ENCODE data around the gene SHISAL1.

SHISAL1 gene

GRCh38 chr22:44204739-44205515, 107.8 kb downstream of the SHISAL1 start:
- no peak overlapping the region for H3K4me3 ChIP-seq (replicated peaks; ENCODE audit: low read depth, low read length)
- no peak for DNase-seq (ENCODE audit: low read depth)
- TF ChIP-seq, protein P1, sequence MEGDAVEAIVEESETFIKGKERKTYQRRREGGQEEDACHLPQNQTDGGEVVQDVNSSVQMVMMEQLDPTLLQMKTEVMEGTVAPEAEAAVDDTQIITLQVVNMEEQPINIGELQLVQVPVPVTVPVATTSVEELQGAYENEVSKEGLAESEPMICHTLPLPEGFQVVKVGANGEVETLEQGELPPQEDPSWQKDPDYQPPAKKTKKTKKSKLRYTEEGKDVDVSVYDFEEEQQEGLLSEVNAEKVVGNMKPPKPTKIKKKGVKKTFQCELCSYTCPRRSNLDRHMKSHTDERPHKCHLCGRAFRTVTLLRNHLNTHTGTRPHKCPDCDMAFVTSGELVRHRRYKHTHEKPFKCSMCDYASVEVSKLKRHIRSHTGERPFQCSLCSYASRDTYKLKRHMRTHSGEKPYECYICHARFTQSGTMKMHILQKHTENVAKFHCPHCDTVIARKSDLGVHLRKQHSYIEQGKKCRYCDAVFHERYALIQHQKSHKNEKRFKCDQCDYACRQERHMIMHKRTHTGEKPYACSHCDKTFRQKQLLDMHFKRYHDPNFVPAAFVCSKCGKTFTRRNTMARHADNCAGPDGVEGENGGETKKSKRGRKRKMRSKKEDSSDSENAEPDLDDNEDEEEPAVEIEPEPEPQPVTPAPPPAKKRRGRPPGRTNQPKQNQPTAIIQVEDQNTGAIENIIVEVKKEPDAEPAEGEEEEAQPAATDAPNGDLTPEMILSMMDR (IDR thresholded peaks at IDR 0.05; ENCODE audit: low read length, missing control alignments) = no peak

DNA sequence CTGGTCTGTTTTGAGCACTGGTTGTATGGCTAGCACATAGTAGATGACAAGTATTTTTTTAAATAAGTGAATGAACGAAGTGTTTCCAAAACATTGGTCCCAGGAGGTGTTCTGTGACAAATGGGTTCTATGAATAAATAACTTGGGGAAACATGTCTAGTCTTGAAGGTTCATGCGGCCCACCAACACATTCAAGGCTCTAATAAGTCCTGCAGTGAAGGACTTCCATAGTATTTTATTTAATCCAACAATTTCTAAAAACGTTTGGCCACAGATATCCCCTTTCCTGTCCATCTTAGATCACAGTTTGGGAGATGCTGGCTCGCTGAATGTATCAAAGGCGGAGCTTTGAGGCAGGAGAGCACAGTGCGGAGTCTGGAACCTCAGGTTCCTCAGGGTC, 109.5 kb downstream of the SHISAL1 start:
- DNase-seq (ENCODE audit: low read depth) = no peak
- H3K4me3 ChIP-seq (replicated peaks; ENCODE audit: low read depth, low read length) = no peak overlapping the region
- TF ChIP-seq, protein P1 (IDR thresholded peaks at IDR 0.05; ENCODE audit: low read length, missing control alignments) = no peak

- no peak overlapping the region for H3K4me3 ChIP-seq (replicated peaks; ENCODE audit: low read depth, low read length)
- peak; percentile 61 for DNase-seq (ENCODE audit: low read depth)
- TF ChIP-seq, protein P1 (IDR thresholded peaks at IDR 0.05; ENCODE audit: low read length, missing control alignments) = no peak
Observed at GRCh38 chr22:44202261-44202789, 110.4 kb downstream of the SHISAL1 start.

- no peak for DNase-seq (ENCODE audit: low read depth)
- TF ChIP-seq, protein P1 (IDR thresholded peaks at IDR 0.05; ENCODE audit: low read length, missing control alignments) = no peak
- no peak overlapping the region for H3K4me3 ChIP-seq (replicated peaks; ENCODE audit: low read depth, low read length)
Observed at GRCh38 chr22:44201665-44202064, 111.1 kb downstream of the SHISAL1 start.

GRCh38 chr22:44200855-44201550, 111.7 kb downstream of the SHISAL1 start:
- no peak for DNase-seq (ENCODE audit: low read depth)
- no peak overlapping the region for H3K4me3 ChIP-seq (replicated peaks; ENCODE audit: low read depth, low read length)
- TF ChIP-seq, protein P1 (IDR thresholded peaks at IDR 0.05; ENCODE audit: low read length, missing control alignments) = no peak

DNA sequence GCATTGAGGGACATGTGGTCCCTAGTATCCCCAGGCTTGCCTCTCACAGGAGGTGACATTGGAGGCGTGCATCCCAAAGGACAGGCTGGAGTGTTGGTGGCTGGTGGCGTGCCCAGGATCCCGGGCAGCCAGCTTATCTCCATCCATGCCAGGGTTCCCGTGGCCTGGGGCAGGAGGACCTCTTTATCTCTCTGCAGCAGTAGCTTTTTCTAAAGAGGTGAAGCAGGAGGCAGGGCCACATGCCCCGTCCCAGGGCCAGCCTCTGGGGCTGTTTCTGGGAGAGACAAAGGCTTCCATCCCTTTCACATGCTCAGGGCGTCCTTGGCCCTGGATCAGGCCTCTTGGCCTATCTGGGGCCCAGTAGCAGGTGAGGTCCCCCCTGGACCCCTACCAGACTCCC, 112.3 kb downstream of the SHISAL1 start:
- DNase-seq (ENCODE audit: low read depth) = no peak
- TF ChIP-seq, protein P1 (IDR thresholded peaks at IDR 0.05; ENCODE audit: low read length, missing control alignments) = no peak
- H3K4me3 ChIP-seq (replicated peaks; ENCODE audit: low read depth, low read length) = no peak overlapping the region

Data from fibroblast of pulmonary artery (primary cell).